Suppressor macrophage (primary cell): ENCODE data around the gene RSBN1L.
"Not testable (repeated sequence)": the region's sequence is repeated elsewhere in the genome, so short reads cannot be mapped to it uniquely, and the experiment has no call there.

Experiments
- DNase-seq, 4 experiments: peaks; one replicate each; pipeline ENCODE4 v3.0.0-alpha.2; 2020 to 2022

The RSBN1L gene

DNA sequence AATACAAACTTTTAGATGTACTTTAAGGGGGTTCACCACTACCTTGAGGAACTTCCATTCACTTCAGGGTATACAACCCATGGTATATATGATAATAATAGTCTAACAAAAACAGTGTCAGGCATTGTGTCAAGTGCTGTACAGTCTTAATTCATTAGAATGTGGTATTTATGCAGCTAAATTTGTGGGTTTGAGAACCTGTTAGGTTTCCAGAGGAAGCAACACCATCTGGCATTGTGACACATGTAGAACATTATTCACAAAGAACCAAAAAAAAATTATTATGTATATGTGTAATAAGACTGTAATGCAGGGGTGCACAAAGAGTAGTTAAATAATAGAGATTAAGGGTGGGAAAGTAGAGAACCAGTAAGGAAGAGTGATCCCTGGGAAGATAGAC, 75.6 kb downstream of the RSBN1L start:
- DNase-seq, result no peak

DNA sequence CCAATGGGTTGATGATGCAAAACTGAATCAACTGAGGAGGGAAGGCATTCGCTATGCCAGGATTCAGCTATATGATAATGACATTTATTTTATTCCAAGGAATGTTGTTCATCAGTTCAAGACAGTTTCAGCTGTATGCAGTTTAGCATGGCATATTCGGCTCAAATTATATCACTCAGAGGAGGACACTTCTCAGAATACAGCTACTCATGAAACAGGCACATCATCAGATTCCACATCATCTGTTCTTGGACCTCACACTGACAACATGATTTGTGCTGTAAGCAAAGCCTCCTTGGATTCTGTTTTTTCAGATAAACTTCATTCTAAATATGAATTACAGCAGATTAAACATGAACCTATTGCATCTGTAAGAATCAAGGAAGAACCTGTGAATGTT, 82.3 kb downstream of the RSBN1L start:
- DNase-seq, result no peak

GRCh38 chr7:77782383-77782782, 86.1 kb downstream of the RSBN1L start:
- DNase-seq, result no peak

- no peak for DNase-seq
Observed at GRCh38 chr7:77783111-77783510, 86.9 kb downstream of the RSBN1L start.

- DNase-seq, result no peak
Observed at GRCh38 chr7:77783545-77783944, 87.3 kb downstream of the RSBN1L start.

GRCh38 chr7:77784426-77784825, 88.2 kb downstream of the RSBN1L start:
- not testable (repeated sequence) for DNase-seq

GRCh38 chr7:77786018-77786417, 89.8 kb downstream of the RSBN1L start:
- no peak for DNase-seq

GRCh38 chr7:77786741-77787140, 90.5 kb downstream of the RSBN1L start:
- DNase-seq, result no peak

- DNase-seq, result no peak
Observed at GRCh38 chr7:77788327-77788902, 92.2 kb downstream of the RSBN1L start.

GRCh38 chr7:77791336-77791735, 95.1 kb downstream of the RSBN1L start:
- no peak for DNase-seq

DNA sequence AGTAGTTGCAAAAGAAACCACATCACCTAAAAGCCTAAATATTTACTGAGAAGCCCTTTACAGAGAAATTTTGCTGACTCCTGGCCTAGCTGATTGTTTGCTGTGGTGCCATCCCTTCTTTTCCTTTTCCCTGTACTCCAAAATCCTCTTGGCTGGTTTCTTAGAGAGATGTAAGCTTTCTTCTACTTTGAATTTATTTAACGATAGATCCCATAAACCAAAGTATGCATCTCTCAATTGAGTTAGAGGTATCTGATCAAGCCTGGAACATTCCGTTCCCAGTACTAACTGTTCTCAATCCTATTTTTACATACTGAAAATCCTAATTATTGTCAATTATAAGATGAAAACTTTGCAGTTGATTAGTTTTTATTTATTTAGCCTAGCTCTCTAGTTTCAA, 95.7 kb downstream of the RSBN1L start:
- no peak for DNase-seq

DNA sequence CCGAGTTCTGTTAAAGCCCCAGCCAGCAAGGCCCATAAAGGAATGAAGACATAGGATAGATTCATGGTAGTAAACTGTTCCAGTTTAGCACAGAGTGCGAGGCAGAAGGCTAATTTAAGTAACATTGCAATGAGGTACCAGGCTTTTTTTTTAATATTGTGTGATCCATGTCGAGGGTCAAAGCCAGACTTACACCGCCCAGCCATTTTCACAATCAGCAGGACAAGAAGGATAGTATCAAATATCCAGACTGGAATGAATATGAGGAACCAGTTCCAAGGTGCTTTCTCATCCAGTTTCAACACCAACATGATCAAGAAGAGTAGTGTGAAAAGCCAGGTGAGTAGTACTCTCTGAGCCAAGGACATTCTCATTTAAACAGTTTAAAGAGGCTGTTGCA, 97.7 kb downstream of the RSBN1L start:
- no peak for DNase-seq

GRCh38 chr7:77796109-77796508, 99.8 kb downstream of the RSBN1L start:
- DNase-seq, result no peak

GRCh38 chr7:77796960-77797359, 100.7 kb downstream of the RSBN1L start:
- DNase-seq, result no peak

- DNase-seq, result peak; percentile 14 to 61 (median 46)
Observed at GRCh38 chr7:77797734-77798393, 101.6 kb downstream of the RSBN1L start.

DNA sequence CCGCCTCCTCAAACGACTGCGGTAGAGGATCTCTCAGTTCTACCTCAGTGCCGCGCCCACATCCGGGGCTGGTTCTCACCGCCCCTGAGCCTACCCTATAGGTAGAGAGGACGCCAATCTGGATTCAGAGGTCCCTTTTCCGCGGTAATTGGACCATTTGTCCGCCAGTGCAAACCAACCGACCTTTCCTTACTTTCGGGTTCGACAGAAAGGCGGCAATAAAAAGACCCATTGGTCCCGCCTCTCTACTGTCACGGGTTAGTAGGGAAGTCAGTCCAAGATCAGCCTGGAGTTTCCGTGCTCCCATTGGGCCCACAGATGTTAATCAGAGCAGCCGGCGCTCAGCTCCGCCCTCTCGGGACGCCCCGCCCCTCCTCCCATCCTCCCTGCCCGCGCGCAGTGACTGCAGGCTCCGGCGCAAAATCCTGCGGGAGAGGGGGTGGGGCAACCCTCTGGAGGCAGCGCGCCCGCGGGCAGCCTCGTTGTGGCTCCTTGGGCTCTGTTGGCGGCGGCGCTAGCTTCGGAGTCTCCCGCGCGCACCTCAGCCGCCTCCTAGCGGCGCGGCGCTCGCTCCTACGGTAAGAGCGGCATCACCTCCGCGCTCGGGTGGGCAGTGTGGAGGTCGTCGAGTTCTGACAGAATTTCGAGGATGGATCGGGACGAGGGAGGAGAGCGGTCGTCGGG, 102.3 kb downstream of the RSBN1L start, which contains the start of the genes PHTF2 and TMEM60:
PHTF2 (plus strand) TSS at position 380 of the 684 bp plus-strand sequence.
TMEM60 (minus strand) TSS at position 41 of the 684 bp plus-strand sequence. CDS start 4,061 bp downstream, outside the sequence.
- DNase-seq, result peak; percentile 98 to 100 (median 99)

DNA sequence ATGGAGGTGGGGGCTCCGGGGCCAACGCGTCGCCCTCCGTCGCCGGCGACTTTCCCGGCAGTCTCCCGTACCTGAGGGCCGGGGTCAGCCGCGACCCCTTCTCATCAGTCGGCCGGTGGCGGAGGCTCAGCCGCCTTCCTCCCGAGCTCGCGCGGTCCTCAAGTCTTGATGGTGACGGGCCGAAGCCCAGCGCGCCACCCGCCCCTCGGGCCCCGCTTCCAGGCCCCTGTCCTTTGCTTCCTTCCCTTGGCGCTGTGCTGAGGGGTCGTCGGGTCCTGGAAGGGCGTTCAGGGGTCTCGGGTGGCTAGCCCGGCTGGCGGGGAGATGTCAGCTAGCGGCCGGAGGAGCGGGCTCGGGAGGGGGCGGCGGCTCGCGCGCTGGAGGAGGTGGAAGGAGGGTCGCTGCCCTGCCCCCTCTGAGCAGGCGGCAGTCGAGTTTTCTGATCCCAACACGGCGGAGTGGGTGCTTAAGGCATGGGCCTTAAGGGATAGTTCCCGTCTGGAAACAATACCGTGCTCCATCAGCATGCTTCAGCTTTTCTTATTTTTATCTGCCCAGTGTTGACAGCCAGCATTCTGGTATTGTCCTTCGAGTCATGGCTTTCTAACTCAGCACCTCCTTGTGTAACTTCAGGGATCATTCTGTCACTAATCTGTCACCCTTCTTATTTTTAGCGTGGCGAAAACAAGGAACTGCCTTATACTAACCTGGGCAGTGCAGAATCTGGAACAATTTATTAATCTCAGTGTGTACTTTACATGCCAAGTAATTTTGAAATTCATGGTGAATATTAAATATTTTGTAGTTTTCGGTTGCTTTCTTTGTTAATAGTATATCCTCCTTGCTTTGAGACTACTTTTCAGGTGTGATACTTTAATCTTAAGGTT, 103.1 kb downstream of the RSBN1L start:
- DNase-seq, result peak; percentile 49 to 78 (median 62)

GRCh38 chr7:77800158-77800557, 103.9 kb downstream of the RSBN1L start:
- peak in 2 of 4 experiments; percentile 8 to 20 for DNase-seq

DNA sequence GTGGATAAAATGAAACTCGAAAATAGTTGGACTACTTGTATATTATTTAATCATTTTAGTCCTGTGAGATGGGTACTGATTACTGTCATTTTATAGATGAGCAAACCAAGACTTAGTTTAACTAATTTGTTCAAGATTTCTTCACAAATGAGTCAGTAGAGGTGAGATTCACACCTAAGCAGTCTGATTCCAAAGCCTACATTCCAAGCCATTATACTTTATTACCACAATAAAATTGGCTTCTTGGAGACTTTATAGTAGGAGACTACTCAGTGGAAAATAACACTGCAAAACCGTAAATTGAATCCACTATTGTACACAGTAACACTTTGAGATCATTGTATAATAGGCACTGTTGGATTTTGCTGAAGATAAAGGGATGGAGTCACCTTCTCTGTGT, 104.5 kb downstream of the RSBN1L start:
- DNase-seq, result no peak

DNA sequence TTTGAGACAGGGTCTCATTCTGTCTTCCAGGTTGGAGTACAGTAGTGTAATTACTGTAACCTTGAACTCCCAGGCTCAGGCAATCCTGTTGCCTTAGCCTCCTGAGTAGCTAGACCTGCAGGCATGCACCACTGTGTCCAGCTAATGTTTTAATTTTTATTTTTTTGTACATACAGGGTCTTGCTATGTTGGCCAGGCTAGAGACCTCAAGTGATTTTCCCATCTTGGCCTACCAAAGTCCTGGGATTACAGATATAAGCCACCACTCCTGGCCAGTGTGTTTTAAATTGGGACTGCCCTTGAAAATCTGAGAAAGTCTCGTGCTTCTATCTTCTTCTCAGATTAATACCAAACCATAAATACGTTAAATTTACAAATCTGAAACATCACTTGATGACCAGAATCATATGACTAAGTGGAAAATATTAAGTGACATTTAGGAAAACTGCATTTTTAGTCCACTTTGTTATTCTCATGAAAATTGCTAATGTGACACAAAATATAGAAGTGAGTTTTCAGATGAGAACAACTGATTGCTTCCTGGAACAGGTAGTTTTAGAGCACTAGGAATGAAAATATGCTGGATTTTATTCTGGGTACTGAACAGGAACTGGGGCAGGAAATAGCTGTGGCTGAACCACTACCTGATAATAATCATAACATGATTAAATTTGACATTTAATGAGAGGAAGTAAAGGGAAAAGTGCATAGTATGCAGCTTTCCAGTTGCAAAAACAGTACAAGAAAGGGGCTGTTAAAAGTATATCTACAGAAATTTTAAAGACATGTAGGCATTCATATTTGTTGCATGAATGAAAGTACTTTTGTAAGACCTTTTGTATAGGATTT, 106.5 kb downstream of the RSBN1L start:
- peak in 2 of 4 experiments; percentile 48 to 49 for DNase-seq

DNA sequence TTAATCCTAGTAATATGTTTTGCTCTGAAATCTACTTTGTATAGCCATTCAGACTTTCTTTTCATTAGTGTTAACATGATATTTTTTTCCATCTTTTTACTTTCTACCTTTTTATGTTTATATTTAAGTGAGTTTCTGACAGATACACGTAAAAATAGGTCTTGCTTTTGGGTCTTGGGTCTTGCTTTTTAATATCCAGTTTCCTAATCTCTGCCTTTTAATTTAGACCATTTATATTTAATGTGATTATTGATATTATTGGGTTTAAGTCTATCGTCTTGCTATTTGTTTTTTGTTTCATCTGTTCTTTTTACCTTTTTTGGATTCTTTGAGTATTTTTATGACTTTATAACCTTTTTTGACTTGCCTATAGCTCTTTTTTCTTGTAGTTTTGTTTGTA, 110.2 kb downstream of the RSBN1L start:
- no peak for DNase-seq

DNA sequence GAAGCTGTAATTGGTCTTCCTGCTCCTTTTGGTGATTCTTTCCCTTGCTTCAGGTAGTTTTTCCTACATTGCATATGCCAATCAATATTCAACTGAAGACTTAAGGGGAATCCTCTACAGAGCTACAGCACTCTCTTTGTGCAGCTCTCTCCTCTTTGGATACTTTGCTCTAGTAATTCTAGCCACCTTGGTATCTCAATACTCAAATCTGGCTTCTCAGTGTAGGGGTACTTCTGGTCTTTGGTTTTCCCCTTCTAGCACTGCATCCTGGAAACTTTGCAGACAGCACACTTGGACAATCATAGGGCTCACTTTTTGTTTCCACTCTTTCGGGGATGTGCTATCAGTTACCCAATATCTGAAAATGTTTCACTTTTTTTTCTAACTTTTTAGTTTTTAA, 112.3 kb downstream of the RSBN1L start:
- DNase-seq, result no peak
